Endothelial cell of umbilical vein (primary cell): ENCODE measurements around the gene ATP6V0E2. TPM values are rescaled to one million over a fixed set of nuclear protein-coding genes. Genes with fewer than 3 reads are reported as not detected.

ENCODE experiments used
- BruUV-seq: library from RNA; stranded (reverse); fragments of 400-500 nt; replicated peaks from 2 replicates; lab custom pipeline; 2021; lab: Mats Ljungman, UMichigan
- CTCF ChIA-PET: fragments of 300-600, 350-600 bp; sonication (Branson Sonifier 250); formaldehyde crosslinking; loops from one replicate; lab custom pipeline; 2021; ENCODE audit warnings: antibody characterized with exemption, inconsistent platforms; lab: Charles Lee
- POLR2A ChIA-PET: fragments of 300-600, 350-600 bp; sonication (Branson Sonifier 250); formaldehyde crosslinking; loops from one replicate; lab custom pipeline; 2021; ENCODE audit warnings: antibody characterized with exemption, inconsistent platforms; lab: Charles Lee
- DNase-seq: peaks from one replicate; pipeline ENCODE4 v3.0.0-alpha.2; 2011; ENCODE audit warnings: low read depth, low spot score
- FAIRE-seq: peaks from 2 replicates; lab custom pipeline; 2011; peaks lifted over from hg19 to GRCh38; lab: Jason Lieb, UNC
- H2AFZ ChIP-seq: 2 replicates; pipeline ENCODE4 v1.6.0; 2012; ENCODE audit warnings: low read depth, low read length, control low read depth, inconsistent platforms
- H3K27ac ChIP-seq: 2 replicates; pipeline ENCODE4 v1.5.1; 2011; ENCODE audit warnings: low read depth, mild to moderate bottlenecking, control low read depth, low read length, moderate library complexity; ENCODE audit not compliant: insufficient read depth
- H3K27me3 ChIP-seq, 2 experiments: 2 replicates each; pipeline versions ENCODE4 v1.6.0 to v1.6.1; 2011; ENCODE audit warnings: low read length in 2 of 2, mixed read lengths in 1 of 2; ENCODE audit not compliant: control insufficient read depth in 2 of 2, insufficient read depth in 2 of 2
- H3K36me3 ChIP-seq, 2 experiments: 2 replicates in 1 of 2; 3 replicates in 1 of 2; pipeline ENCODE4 v1.5.1; 2011; ENCODE audit warnings: low read length in 2 of 2, mild to moderate bottlenecking in 1 of 2, moderate library complexity in 1 of 2; ENCODE audit not compliant: control insufficient read depth in 2 of 2, insufficient read depth in 2 of 2; ENCODE audit errors: extremely low read depth in 1 of 2
- H3K4me1 ChIP-seq: 3 replicates; pipeline ENCODE4 v1.5.1; 2011; ENCODE audit warnings: mild to moderate bottlenecking, low read length; ENCODE audit not compliant: control insufficient read depth, insufficient read depth; ENCODE audit errors: extremely low read depth
- H3K4me2 ChIP-seq: 2 replicates; pipeline ENCODE4 v1.6.1; 2011; ENCODE audit warnings: low read length, control low read depth, mixed read lengths; ENCODE audit not compliant: insufficient read depth
- H3K4me3 ChIP-seq, 3 experiments: fragments of 200-600 bp in 1 of 3; sonication (generic), shearing (Covaris generic) in 1 of 3; replicated peaks in 1 of 3; 2 replicates each; pipeline ENCODE4 v1.5.1; 2011 to 2016; ENCODE audit warnings: control low read depth in 3 of 3, low read length in 3 of 3, mild to moderate bottlenecking in 2 of 3, inconsistent platforms in 1 of 3, low read depth in 1 of 3, moderate library complexity in 1 of 3; ENCODE audit not compliant: insufficient read depth in 1 of 3
- H3K79me2 ChIP-seq: 2 replicates; pipeline ENCODE4 v1.6.0; 2012; ENCODE audit warnings: low read length, inconsistent platforms; ENCODE audit not compliant: control insufficient read depth, insufficient read depth
- H3K9ac ChIP-seq: replicated peaks from 2 replicates; pipeline ENCODE3; 2011; ENCODE audit warnings: low read length, control low read depth; ENCODE audit not compliant: insufficient read depth; ENCODE audit errors: extremely low read depth
- H3K9me1 ChIP-seq: replicated peaks from 3 replicates; pipeline ENCODE4 v1.6.0; 2011; ENCODE audit warnings: mild to moderate bottlenecking, low read length; ENCODE audit not compliant: control insufficient read depth, insufficient read depth; ENCODE audit errors: extremely low read depth
- H3K9me3 ChIP-seq: replicated peaks from 2 replicates; pipeline ENCODE4 v1.5.1; 2012; ENCODE audit warnings: low read length, inconsistent platforms; ENCODE audit not compliant: control insufficient read depth, insufficient read depth
- H4K20me1 ChIP-seq: replicated peaks from 2 replicates; pipeline ENCODE3; 2011; ENCODE audit warnings: mild to moderate bottlenecking, low read length; ENCODE audit not compliant: control insufficient read depth, insufficient read depth; ENCODE audit errors: extremely low read depth
- CTCF ChIP-seq, 2 donors: IDR thresholded peaks; 1 replicate in 1 of 2; 2 replicates in 1 of 2; pipeline ENCODE4 v1.5.1; 2011; ENCODE audit warnings: low read length in 2 of 2, mild to moderate bottlenecking in 2 of 2, moderate library complexity in 2 of 2, control low read depth in 1 of 2, inconsistent platforms in 1 of 2, low read depth in 1 of 2; ENCODE audit not compliant: insufficient read depth in 1 of 2; ENCODE audit errors: extremely low read depth in 1 of 2
- EZH2 ChIP-seq: IDR thresholded peaks from 2 replicates; pipeline ENCODE4 v1.6.1; 2012; ENCODE audit warnings: borderline replicate concordance, low read depth, mild to moderate bottlenecking, moderate library complexity, low read length, inconsistent platforms; ENCODE audit not compliant: severe bottlenecking
- FOS ChIP-seq: IDR thresholded peaks from 2 replicates; pipeline ENCODE4 v1.6.1; 2011; ENCODE audit warnings: mild to moderate bottlenecking, low read length, moderate library complexity, borderline replicate concordance; ENCODE audit not compliant: insufficient read depth
- GATA2 ChIP-seq: IDR thresholded peaks from 2 replicates; pipeline ENCODE4 v1.7.0; 2011; ENCODE audit warnings: low read depth, mild to moderate bottlenecking, moderate library complexity, mixed read lengths, low read length; ENCODE audit not compliant: insufficient read length, insufficient read depth
- JUN ChIP-seq: IDR thresholded peaks from 2 replicates; pipeline ENCODE4 v1.6.1; 2011; ENCODE audit warnings: borderline replicate concordance, low read depth; ENCODE audit not compliant: insufficient read length, insufficient read depth
- MAX ChIP-seq: IDR thresholded peaks from 2 replicates; pipeline ENCODE4 v1.6.1; 2011; ENCODE audit not compliant: insufficient read depth, insufficient read length
- MYC ChIP-seq: IDR thresholded peaks from one replicate; pipeline ENCODE4 v1.6.1; 2011; ENCODE audit warnings: mild to moderate bottlenecking, low read depth, low read length
- POLR2A ChIP-seq: IDR thresholded peaks from 2 replicates; pipeline ENCODE4 v1.6.1; 2012; ENCODE audit warnings: low read depth, mild to moderate bottlenecking, control low read depth, low read length
- POLR2AphosphoS5 ChIP-seq: IDR thresholded peaks from 2 replicates; pipeline ENCODE4 v1.6.1; 2012; ENCODE audit warnings: low read depth, mild to moderate bottlenecking, control low read depth, low read length, moderate library complexity; ENCODE audit not compliant: insufficient read depth
- dilution Hi-C: fragments of 300-500 bp; cut with MboI; formaldehyde crosslinking; loops from one replicate; pipeline ENCODE4 v1.15.0; 2019; ENCODE audit warnings: low sequenced_read_pairs; ENCODE audit not compliant: extremely low pct_ligation_motif_present
- intact Hi-C: fragments of 100-400 bp; cut with micrococcal nuclease; formaldehyde crosslinking; loops from one replicate; pipeline ENCODE4 v1.10.0; 2022
- polyA plus RNA-seq, 4 experiments: library from polyadenylated mRNA; depleted of rRNA in 3 of 4; stranded (reverse) in 3 of 4; unstranded in 1 of 4; fragments of >200 nt; gene quantifications; 2 replicates each; pipeline versions ENCODE4 v1.2.1 to v1.2.3, GENCODE V29; 2011 to 2012; ENCODE audit warnings: missing spikeins in 1 of 4
- total RNA-seq: library from RNA; stranded (reverse); gene quantifications from 2 replicates; pipeline ENCODE4 v1.2.3, GENCODE V29; 2021

The ATP6V0E2 gene
- total and polyA plus RNA-seq, 2 donors (not counting 3 experiments of a cell fraction or from before 2014, with no cell fraction given): 27.8 to 36.8 TPM

- H2AFZ ChIP-seq: no peak overlapping the region
- DNase-seq (no peak), FAIRE-seq (no peak)
- H3K27ac ChIP-seq: no peak overlapping the region
- no peaks in the 10 kb centered on the region for H3K9me3 ChIP-seq
- H3K4me1 ChIP-seq: no peaks in the 10 kb centered on the region
- intact Hi-C loops (no loop called here), dilution Hi-C loops (no loop called here)
- H3K9ac ChIP-seq: no peak overlapping the region
- no peak overlapping the region for H3K4me3 ChIP-seq
- H3K79me2 ChIP-seq: no peaks in the 10 kb centered on the region
- H3K4me2 ChIP-seq: no peak overlapping the region
- ChIA-PET CTCF (interaction anchor here (1.5 kb wide), 1 partner anchor 17 kb away, joined by 9 read pairs; no protein-coding TSS in a partner anchor), POLR2A (no interaction called here)
- H3K9me1 ChIP-seq: no peaks in the 10 kb centered on the region
- TF ChIP-seq MAX: no peak
- no peak for TF ChIP-seq MYC
- TF ChIP-seq FOS: no peak
- no peak for TF ChIP-seq GATA2
- TF ChIP-seq JUN: no peak
- no peak for TF ChIP-seq POLR2AphosphoS5
- TF ChIP-seq CTCF (IDR thresholded peaks at IDR 0.05; ENCODE audit: extremely low read depth in 1 of 2, insufficient read depth in 1 of 2, low read depth in 1 of 2, low read length in 2 of 2): no peak
- no peak for TF ChIP-seq POLR2A
- TF ChIP-seq EZH2: no peak
- H3K36me3 ChIP-seq: no peaks in the 10 kb centered on the region
- H3K27me3 ChIP-seq: no peaks in the 10 kb centered on the region
- no peaks in the 10 kb centered on the region for H4K20me1 ChIP-seq
- no TSS peak for BruUV-seq
Measured at GRCh38 chr7:149824748-149825566, 48.8 kb upstream of the ATP6V0E2 start.
